Neural progenitor cell (in vitro differentiated cells): ENCODE data around the gene GLB1L2.

Experiments
- EZH2phosphoT487 ChIP-seq: fragments of 200-600 bp; sonication (generic); IDR thresholded peaks from 2 replicates; pipeline ENCODE4 v1.6.1; 2017; ENCODE audit warnings: antibody characterized with exemption
- TF ChIP-seq, protein P1 (sequence below): fragments of 200-600 bp; sonication (generic); IDR thresholded peaks from 2 replicates; pipeline ENCODE4 v1.5.1; 2017; ENCODE audit warnings: antibody characterized with exemption, mild to moderate bottlenecking

DNA sequence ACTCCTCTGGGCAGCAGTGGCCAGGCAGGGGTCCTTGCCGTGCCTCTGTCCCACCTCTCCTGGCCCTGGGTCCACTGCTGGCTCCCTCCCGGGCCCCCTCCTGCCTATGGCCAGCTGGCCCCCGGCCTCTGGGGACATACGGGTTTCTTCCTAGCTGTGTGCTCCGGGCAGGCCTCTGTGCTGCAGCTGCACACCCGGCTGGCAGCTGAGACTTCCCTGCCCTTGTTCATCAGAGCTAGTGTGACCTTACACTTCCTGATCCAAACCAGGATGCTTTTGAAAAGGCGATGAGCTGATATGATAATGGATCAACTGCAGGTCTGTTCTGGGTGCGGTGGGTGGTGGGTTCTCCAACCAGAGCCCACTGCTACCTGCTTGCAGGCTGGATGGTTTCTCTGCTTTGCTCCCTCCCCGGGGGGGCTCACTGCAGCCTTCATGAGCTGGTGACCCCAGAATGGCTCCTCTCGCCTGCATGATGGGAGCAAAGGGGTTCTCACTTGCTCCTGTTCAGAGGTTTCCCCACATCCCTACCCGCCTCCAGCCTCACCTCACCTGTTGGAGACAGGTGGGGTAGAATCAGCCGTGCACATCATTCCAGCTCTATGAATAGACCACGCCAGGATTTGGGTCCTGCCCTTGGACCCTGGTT, 67.0 kb downstream of the GLB1L2 start:
- TF ChIP-seq, protein P1, sequence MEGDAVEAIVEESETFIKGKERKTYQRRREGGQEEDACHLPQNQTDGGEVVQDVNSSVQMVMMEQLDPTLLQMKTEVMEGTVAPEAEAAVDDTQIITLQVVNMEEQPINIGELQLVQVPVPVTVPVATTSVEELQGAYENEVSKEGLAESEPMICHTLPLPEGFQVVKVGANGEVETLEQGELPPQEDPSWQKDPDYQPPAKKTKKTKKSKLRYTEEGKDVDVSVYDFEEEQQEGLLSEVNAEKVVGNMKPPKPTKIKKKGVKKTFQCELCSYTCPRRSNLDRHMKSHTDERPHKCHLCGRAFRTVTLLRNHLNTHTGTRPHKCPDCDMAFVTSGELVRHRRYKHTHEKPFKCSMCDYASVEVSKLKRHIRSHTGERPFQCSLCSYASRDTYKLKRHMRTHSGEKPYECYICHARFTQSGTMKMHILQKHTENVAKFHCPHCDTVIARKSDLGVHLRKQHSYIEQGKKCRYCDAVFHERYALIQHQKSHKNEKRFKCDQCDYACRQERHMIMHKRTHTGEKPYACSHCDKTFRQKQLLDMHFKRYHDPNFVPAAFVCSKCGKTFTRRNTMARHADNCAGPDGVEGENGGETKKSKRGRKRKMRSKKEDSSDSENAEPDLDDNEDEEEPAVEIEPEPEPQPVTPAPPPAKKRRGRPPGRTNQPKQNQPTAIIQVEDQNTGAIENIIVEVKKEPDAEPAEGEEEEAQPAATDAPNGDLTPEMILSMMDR, result no peak
- TF ChIP-seq EZH2phosphoT487, result no peak
